ENCODE measurements around the gene ACSL1.
"Not testable (repeated sequence)": the region's sequence is repeated elsewhere in the genome, so short reads cannot be mapped to it uniquely, and the experiment has no call there.

Gene ACSL1

DNA sequence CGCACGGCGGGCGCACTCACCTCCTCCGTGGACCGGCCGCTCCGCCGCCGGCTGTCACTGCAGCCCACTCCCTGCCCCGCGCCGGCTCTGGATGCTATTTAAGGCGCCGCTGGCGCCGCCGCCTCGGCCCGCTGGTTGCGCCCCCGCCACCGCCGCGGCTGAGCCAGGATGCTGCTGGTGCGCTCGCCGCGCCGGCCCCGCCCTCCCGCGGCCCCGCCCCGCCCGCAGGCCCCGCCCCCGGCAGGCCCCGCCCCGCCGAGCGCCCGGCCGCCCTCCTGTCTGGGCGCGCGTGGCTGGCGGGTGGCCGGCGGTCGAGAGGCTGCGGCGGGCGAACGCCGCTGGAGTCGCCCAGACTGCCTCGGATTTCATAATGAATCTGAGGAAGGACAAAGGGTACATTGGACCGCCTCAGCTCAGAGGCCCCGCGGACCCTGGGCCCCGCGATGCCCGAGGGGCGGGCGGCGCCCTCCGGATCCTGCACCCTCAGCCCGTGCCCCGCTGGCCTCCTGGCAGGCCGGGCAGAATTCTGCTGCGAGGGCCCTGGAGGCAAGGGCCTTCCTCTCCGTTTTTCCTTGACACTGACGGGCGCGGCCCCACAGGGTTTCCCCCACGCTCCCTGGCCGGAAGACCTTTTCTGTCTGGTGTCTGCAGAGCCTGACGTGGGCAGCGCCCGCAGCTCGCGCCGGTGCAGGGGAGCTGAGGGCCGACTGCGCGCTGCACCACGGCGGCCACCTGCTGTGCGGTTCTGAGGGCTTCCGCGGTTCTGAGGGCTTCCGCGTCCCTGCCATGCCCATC, at the start of gene ACSL1:
ACSL1 (minus strand) TSS at position 73 of the 795 bp plus-strand sequence. CDS start 22,454 bp downstream, outside the sequence.
- peak; percentile 56 for DNase-seq

- no peak for DNase-seq
Measured at GRCh38 chr4:184873054-184873453, 47.3 kb upstream of the ACSL1 start.

DNA sequence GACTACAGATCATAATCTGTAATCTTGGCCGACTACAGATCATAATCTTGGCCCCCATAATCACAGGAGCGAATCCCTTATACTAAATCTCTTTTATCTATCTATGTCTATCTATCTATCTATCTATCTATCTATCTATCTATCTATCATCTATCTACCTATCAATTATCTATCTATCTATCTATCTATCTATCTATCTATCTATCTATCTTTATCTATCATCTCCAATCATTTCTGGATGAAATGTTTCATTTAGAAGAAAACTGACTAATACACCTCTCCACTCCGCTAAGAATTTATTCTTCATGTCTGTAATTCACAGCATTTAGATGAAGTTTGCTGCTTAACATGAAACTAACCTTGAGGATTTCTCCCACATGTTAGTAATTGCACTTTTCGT, 45.0 kb upstream of the ACSL1 start:
- no peak for DNase-seq

- DNase-seq, result no peak
Measured at GRCh38 chr4:184868623-184869022, 42.9 kb upstream of the ACSL1 start.

DNA sequence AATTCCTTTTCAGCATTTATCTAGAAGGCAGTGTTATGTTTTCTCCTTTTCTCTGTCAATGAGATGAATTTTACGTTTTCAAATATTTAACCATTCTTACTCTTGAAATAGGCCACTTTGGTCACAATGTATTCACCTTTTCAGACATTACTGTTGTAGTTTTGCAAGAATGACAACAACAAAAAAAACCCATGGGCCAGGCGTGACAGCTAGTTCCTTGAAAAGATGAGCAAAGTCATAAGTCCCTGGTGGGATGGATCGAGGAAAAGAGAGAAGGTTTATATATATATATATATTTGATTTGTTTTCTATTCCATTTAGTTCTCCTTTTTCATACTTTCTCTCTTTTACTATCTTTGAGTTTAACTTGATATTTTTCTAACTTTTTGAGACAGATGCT, 38.1 kb upstream of the ACSL1 start:
- no peak for DNase-seq

DNA sequence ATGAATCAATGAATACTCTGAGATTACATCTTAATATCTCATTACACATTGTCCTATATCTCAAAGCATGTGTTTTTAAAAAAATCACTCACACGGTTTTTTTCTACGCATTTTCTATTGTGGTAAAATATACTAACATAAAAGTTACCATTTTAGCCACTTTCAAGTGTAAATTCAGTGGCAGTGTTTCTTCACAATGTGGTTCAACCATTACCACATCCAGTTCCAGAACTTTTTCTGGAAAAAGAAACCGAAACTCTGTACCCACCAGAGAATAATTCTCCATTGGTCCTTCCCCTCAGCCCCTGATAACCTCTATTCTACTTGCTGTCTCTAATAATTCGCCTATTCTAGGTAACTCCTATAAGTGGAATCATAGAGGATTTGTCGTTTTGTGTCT, 35.3 kb upstream of the ACSL1 start:
- no peak for DNase-seq

DNA sequence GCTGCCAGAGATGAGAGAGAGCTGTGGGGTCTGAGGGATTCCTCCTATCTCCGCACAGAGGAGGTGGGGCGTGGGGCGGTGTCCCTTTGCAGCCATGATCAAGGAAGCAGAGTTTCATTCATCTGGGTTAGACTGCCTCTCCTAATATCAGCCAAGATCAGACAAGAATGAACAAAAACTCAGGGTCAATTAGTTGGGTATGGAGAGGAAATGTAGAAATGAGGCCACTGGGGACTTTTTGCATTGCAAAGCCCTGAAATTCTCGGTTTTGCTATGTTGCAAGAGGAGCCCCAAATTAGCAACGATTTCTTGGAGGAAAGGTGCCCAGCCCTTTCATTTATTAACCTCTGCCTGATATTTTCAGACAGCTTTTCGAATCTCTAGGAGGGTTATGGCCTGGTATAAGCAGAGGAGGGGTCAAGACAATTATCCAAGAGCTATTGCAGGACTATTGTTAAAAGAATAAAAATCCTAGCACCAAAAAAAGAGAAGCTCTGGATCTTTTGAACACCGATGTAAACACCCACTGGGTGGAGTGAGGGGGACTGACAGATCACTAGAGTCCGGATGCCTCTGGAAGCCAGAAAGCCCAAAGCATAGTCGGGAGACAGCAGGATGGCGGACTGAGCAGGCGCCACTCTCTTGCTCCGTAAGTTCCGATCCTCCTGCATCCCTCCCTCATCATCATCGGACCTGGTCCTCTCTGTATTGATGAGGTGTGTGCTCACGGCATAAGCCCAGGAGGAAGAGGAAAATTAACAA, 34.4 kb upstream of the ACSL1 start:
- DNase-seq, result no peak

DNA sequence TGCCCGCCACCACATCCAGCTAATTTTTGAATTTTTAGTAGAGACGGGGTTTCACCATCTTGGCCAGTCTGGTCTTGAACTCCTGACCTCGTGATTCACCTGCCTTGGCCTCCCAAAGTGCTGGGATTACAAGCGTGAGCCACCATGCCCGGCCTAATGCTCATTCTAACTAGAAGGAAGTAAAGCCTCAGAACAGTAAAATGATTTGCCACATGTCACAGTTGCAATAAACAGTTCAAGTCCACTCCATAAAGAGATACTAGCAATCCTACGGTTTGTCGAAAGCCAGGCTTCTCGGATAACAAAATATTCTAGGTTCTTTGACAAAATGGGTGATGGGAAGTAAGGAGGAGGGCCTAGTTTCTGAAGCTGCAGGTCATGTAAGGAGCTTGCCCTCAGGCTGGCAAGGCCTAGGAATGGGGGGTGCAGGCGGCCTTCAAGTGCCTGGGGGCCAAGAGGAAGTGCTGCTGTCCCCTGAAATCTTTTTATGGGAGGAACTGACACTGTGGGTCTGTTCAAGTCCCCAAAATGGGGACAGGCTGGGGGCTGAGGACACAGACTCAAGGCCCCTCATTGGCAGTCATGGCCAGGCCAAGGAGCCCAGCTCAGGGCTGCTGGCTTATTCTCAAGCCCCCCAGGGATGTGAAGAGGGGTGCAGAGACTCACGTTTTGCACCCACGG, 31.8 kb upstream of the ACSL1 start:
- DNase-seq, result no peak

DNA sequence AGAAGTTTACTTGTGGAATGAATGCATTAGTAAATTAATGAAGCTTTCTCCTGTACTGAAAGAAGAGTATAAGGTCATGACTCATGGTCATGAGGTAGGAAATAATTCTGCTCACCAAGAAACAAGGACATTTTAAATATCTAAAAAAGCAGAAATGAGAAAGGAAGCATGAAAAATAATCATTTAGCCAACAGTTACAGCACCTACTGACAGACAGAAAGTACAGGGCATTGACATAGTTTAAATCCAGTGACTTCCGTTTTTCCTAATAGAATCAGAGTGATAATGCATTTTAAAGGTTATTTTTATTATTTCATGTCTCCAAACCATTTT, 30.5 kb upstream of the ACSL1 start:
- no peak for DNase-seq

DNA sequence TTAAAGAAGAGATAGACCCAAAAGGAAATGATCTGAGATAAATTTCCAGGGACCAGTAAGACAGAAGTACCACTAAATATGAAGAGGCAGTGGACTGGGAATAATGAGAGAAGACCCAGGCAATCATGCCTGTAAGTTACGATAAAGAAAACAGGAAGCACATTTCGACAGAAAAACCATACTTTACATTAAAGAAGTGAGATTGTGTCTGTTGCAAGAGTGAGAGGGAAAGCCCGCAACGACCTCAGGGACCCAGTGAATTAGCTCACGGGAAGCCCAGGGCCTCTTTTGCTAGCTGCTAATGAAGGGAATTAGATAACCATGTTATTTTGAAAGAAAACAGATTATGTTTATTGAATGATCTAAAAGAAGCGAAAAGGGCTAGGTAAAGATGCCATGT, 28.9 kb upstream of the ACSL1 start:
- no peak for DNase-seq

GRCh38 chr4:184853436-184853835, 27.7 kb upstream of the ACSL1 start:
- no peak for DNase-seq

GRCh38 chr4:184851886-184852285, 26.1 kb upstream of the ACSL1 start:
- DNase-seq, result no peak

- no peak for DNase-seq
Measured at GRCh38 chr4:184851200-184851541, 25.4 kb upstream of the ACSL1 start.

GRCh38 chr4:184850431-184851199, 24.8 kb upstream of the ACSL1 start:
- DNase-seq, result no peak

DNA sequence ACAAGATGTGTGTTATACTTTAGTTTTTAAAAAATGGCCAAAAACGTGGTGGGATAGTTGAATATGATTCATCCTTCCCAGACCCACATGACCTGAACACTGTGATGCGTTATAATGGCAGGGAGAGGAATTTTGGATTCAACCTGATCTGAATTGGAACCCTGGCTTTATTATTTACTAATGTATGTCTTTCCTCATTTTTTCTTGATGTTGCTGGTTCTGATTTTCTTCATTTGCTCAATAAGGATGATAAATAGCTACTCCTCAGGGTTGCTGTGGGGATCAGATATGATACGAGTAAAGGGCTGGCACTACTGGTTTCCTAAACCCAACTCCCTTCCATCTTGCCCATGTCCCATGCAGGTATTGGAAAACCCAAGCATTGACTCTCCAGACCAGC, 24.2 kb upstream of the ACSL1 start:
- DNase-seq, result no peak

GRCh38 chr4:184849185-184849584, 23.4 kb upstream of the ACSL1 start:
- no peak for DNase-seq

DNA sequence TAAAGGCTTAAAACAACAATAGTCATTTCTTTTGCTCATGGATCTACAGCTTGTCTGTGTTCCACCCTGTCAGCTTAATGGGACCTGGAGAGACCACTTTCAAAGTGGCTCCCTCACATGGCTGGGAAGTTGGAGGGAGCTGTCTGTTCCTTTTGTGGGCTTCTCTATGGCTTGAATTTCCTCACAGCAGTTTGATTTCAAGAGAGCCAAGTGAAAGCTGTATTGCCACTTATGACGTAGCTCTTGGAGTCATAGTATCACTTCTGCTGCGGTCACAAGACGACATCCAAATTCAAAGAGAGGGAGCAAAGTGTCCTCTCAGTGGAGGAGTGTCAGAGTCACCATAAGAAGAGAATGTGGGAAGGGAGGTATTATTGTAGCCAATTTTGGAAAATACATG, 22.7 kb upstream of the ACSL1 start:
- no peak for DNase-seq

- DNase-seq, result no peak
Measured at GRCh38 chr4:184846531-184846930, 20.8 kb upstream of the ACSL1 start.

DNA sequence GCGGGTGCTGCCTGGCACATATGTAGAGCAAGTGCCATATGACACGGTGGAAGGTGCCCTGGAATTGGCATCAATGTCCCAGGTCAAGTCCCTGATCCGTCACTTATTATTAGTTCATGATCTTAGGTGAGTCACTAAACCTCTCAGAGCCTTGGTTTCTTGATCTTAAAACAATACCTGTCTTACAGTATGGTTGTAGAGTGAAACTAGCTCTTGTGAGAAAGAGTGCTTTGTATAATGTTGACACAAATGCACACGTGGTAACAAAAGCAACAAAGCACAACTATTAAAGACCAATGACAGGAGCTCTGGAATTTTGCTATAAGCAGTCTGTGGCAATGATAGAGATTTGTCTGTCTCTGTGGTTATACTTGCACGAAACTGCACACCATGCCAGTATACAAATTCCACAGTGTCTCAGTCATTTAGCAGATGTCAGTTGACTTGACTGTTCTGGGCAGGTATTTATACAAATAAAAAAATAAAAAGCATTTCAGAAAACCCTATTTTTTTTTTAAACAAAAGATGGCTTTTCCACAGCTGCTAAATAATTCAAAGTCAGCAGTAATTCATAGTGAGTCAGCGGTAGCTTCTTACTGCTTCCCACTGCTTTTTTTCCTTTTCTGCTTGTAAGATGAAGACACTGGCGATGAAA, 19.7 kb upstream of the ACSL1 start:
- DNase-seq, result no peak

DNA sequence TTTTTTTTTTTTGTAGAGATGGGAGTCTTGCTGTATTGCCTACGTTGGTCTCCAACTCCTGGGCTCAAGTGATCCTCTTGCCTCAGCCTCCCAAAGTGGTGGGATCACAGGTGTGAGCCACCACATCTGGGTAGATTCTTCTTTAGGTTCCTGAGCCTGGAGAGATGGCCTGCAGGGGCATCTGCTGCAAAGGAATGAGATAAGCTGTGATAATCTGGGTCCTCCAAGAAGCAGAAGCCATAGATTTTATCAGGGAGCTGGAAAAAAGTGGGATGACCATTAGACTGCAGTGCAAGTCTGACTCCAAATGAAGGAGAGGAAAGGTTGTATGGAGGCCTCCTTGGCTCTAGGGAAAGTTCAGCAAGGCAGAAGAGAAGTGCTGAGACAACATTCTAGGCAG, 19.0 kb upstream of the ACSL1 start:
- DNase-seq, result no peak

GRCh38 chr4:184843984-184844554, 18.3 kb upstream of the ACSL1 start:
- no peak for DNase-seq

GRCh38 chr4:184839075-184839399, 13.3 kb upstream of the ACSL1 start:
- DNase-seq, result not testable (repeated sequence)
